GM12874 (cell line): ENCODE measurements around the gene CA10.

Experiments
- TF ChIP-seq, protein P1 (sequence below): IDR thresholded peaks from 2 replicates; pipeline ENCODE4 v1.5.1; 2011; ENCODE audit warnings: low read depth, mild to moderate bottlenecking, control low read depth, low read length, moderate library complexity; ENCODE audit not compliant: insufficient read depth

Gene CA10

DNA sequence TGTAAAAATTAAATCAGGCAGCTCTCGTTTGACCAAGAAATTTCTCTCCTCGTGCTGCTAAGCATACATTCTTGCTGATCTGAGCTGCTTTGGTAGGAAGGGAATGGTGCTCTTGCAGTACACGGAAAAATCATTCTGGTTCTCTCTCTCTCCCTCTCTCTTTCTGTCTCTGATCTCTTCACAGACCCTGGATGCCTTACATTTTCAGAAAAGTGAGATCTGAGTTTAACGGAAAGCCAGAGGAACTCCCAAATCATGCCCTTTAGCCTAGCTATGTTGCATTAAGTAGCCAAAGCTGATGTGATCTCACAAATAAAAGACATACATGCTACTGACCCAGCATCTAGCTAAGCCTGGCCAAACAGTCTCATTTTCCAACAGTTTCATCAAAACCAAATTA, 4.0 kb downstream of the CA10 start:
- TF ChIP-seq, protein P1, sequence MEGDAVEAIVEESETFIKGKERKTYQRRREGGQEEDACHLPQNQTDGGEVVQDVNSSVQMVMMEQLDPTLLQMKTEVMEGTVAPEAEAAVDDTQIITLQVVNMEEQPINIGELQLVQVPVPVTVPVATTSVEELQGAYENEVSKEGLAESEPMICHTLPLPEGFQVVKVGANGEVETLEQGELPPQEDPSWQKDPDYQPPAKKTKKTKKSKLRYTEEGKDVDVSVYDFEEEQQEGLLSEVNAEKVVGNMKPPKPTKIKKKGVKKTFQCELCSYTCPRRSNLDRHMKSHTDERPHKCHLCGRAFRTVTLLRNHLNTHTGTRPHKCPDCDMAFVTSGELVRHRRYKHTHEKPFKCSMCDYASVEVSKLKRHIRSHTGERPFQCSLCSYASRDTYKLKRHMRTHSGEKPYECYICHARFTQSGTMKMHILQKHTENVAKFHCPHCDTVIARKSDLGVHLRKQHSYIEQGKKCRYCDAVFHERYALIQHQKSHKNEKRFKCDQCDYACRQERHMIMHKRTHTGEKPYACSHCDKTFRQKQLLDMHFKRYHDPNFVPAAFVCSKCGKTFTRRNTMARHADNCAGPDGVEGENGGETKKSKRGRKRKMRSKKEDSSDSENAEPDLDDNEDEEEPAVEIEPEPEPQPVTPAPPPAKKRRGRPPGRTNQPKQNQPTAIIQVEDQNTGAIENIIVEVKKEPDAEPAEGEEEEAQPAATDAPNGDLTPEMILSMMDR = no peak

DNA sequence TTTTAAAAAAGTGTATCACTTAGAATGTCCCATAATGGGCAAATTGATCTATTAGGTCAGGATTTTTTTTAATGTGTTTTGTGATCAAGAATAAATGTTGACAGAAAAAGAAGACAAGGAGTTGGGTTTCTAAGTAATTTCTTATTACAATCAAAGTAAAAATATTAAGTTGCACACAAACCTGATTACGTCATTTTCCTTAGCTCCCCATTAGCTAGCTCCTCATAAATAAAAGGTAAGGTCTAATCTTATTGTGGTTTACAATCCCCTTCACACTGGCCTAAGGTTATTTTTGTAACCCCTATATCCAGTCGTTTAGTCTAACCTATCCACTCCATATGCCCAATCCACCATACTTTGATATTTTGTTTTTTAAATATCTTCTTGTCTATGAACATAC, 7.6 kb downstream of the CA10 start:
- TF ChIP-seq, protein P1 = no peak

DNA sequence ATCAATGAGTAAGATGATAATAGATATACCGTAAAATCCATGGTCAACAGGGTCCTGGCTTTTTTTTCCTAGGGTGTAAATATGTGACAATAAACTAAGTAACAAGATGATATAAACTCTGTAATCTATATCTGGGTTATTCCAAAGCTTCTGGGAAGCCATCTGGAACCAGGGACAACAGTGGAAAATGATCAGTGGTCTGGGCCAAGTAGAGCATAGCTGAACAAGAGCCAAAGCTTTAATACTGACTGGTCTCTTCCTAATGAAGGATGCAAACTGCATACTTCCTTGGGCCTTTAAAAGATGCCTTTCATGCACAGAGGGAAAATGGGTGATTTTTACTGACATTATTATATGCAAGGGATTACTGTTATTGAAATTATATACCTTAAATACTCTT, 8.9 kb downstream of the CA10 start:
- TF ChIP-seq, protein P1 = no peak

DNA sequence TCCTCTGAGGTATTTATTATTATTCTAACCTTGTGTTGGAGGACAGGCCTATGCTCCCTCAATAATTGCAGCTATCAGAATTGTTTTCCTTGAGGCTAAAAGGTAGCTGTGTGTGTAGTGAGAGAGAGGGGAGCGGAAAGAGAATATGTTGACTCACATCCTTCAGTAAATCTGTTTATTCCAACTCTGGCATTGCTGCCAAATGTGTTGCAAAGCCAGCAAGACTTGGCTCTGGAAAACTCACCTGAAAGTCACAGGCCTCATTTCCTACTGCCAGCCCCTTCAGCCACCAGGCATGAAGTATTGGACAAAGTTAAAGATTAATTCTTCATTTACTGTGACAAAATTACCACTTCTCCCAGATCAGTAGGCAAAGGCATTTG, 9.6 kb downstream of the CA10 start:
- TF ChIP-seq, protein P1 = no peak

DNA sequence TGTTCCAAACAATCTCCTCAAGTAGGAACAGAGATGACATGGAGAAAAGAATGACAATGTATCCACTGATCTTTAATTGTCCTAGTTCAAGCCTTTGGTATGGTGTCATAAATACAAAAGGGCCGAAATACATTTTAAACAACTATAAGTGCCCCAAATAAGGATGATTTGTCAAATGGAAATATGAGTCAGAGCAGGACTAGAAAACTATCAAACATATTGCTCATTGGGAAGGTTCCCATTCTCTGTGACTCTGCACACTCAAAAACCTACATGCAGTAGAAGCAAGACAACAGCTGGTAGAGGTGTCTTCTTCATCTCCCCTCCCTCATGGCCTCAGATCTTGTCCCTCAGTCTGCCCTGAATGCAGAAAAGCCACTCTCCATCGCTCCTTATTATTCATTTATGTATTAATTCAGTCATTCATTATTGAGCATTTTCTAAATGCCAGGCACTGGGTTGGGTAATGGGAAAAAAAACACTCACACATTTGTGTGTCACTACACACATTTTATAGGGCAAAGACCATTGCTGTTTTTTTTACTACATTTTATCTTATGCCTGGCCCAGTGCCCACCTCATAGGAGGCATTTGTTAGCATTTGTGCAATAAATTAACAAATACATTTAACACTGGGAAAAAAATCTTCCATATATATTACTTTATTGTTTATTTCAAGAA, 10.1 kb downstream of the CA10 start:
- TF ChIP-seq, protein P1 = no peak

DNA sequence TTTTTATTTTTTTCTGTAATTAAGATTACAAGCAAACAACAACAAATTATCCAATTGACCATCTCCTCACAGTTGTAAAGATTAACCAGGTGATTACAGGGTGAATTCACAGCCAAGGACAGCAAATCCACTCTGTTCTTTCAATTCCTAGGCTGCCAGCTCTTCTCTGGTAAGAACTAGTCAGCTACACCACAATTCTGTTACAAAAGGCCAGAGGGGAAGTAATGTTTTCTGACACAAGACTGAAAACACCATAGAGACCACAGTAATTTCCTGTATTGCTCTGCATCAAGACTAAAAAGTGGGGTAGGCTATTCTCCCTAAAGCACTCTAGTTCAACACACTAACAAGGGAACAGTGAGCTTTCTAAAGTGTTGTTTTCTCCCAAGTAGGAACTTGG, 10.6 kb downstream of the CA10 start:
- TF ChIP-seq, protein P1 = no peak

DNA sequence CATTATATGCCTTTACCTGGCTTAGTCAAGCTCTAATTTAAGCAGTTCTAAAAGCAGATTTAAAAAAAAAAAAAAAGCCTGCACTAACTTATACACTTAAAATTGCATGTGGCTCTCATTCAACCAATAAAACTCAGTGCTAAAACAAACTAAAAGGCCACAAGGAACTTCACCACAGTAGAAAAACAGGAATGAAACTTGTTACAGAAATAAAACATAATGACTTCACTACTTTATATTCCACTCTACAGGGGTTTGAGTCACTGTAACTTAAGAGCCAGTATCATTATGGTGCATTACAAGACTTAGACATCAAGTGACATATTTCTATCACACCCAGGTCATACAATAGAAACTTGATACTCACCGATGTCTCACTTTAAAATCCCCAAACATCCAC, 11.1 kb downstream of the CA10 start:
- TF ChIP-seq, protein P1 = no peak

DNA sequence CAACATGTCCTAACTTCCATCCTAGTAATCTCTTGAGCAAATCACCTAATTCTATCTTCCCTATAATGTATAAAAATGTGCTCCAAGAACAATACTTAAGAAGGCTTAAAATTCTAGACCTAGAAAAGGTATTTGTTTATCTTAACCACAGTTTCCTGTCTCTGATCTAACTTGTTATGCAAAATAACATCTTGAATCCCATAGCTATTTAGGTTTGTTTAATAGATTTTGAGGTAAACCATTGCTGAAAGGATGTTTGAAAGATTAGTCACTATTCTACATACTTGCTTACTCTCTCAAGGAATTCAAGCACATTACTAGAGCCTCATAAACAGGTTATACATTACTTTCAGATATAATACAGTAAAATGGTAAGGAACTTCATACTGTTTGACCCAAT, 13.0 kb downstream of the CA10 start:
- TF ChIP-seq, protein P1 = no peak
